Measurements from ENCODE around the gene TMEM39A. TPM values are rescaled to one million over a fixed set of nuclear protein-coding genes. Genes with fewer than 3 reads are reported as not detected.

TMEM39A gene
- total and polyA plus RNA-seq, 2 of the 4 experiments (the other 2 are of a cell fraction) = 29.6 to 117 TPM

- TF ChIP-seq USF2 (IDR thresholded peaks at IDR 0.05; ENCODE audit: low read depth, low read length) (no peak), SMC3 (IDR thresholded peaks at IDR 0.05; ENCODE audit: low read depth, low read length) (no peak), ELK1 (IDR thresholded peaks at IDR 0.05; ENCODE audit: borderline replicate concordance, low read depth, low read length) (no peak), CHD1 (IDR thresholded peaks at IDR 0.05; ENCODE audit: low read depth, low read length) (peak; percentile 33), RCOR1 (IDR thresholded peaks at IDR 0.05; ENCODE audit: insufficient replicate concordance, low read length) (no peak)
Observed at GRCh38 chr3:119463171-119464169, at the start of gene TMEM39A (continued).

Measured in IMR-90 (cell line).